Measurements from ENCODE around the gene TMEM127. TPM values are rescaled to one million over a fixed set of nuclear protein-coding genes. Genes with fewer than 3 reads are reported as not detected.
A peak's percentile ranks its signal among the peaks of the same experiment; 100 is the strongest.

TMEM127 gene
- total and polyA plus RNA-seq, 7 donors, result 18.1 to 39.9 (median 26.1) TPM

- peak; percentile 12 to 38 (median 26) for ATAC-seq
- Histone ChIP-seq H3K36me3 (ENCODE audit: insufficient read depth in 1 of 2, low read depth in 1 of 2) (peaks cover 8 to 50% of the 10 kb centered on the region in 2 donors), H3K27ac (peak overlapping the region; percentile 97), H3K9me3 (no peaks in the 10 kb centered on the region), H3K27me3 (ENCODE audit: insufficient read depth in 3 of 3, low read length in 2 of 3) (no peaks in the 10 kb centered on the region), H3K4me3 (peak overlapping the region; percentile 88), H3K4me1 (peaks cover 47% of the 10 kb centered on the region)
- DNase-seq, result no peak
- WGBS, 3 donors, result 0 to 1% (median 1%) methylated on average over 41 to 49 of the region's 49 CpGs
- intact Hi-C loops (cut with DNase I), result loop anchor here (5.0 to 10.0 kb wide), 5 partner anchors 37 to 271 kb away; partner anchors contain the start of genes ANKRD36C (in 1 of the 2) and DUSP2 (in 1 of the 2)
- TF ChIP-seq CTCF (IDR thresholded peaks at IDR 0.05), result no peak
Observed at GRCh38 chr2:96265349-96265839, 403 bp downstream of the TMEM127 start.

- Histone ChIP-seq H3K36me3 (ENCODE audit: insufficient read depth in 1 of 2, low read depth in 1 of 2) (peaks cover 8 to 44% of the 10 kb centered on the region in 2 donors), H3K27me3 (ENCODE audit: insufficient read depth in 3 of 3, low read length in 2 of 3) (no peaks in the 10 kb centered on the region), H3K4me1 (peaks cover 53% of the 10 kb centered on the region), H3K27ac (peak overlapping the region; percentile 97), H3K9me3 (no peaks in the 10 kb centered on the region), H3K4me3 (peak overlapping the region; percentile 88)
- intact Hi-C loops (cut with DNase I), result loop anchor here (5.0 to 10.0 kb wide), 5 partner anchors 37 to 270 kb away; partner anchors contain the start of genes ANKRD36C (in 1 of the 2) and DUSP2 (in 1 of the 2)
- 10 to 12% (median 11%) methylated on average over 31 to 33 of the region's 33 CpGs for WGBS, 3 donors
- ATAC-seq (peak in 1 of 4 donors; percentile 34), DNase-seq (peak in 1 of 2 donors; percentile 69)
- peak; percentile 32 for TF ChIP-seq CTCF (IDR thresholded peaks at IDR 0.05)
Observed at GRCh38 chr2:96264656-96265348, 995 bp downstream of the TMEM127 start.

- Histone ChIP-seq H3K27me3 (ENCODE audit: insufficient read depth in 3 of 3, low read length in 2 of 3) (no peaks in the 10 kb centered on the region), H3K4me3 (peak overlapping the region; percentile 88), H3K4me1 (peaks cover 60% of the 10 kb centered on the region), H3K36me3 (ENCODE audit: insufficient read depth in 1 of 2, low read depth in 1 of 2) (peaks cover 4 to 37% of the 10 kb centered on the region in 2 donors), H3K9me3 (no peaks in the 10 kb centered on the region), H3K27ac (peak overlapping the region; percentile 97)
- TF ChIP-seq CTCF (IDR thresholded peaks at IDR 0.05), result no peak
- 59 to 69% (median 65%) methylated on average over 4 of the region's 4 CpGs for WGBS, 3 donors
- ATAC-seq, result no peak
- intact Hi-C loops (cut with DNase I), result loop anchor here (10.0 kb wide), 3 partner anchors 119 to 269 kb away; partner anchors contain the start of genes ANKRD36C (in 1 of the 2) and DUSP2 (in 1 of the 2)
- no peak for DNase-seq
Observed at GRCh38 chr2:96264086-96264485, 1.7 kb downstream of the TMEM127 start.

GRCh38 chr2:96262306-96262705, 3.5 kb downstream of the TMEM127 start:
- TF ChIP-seq CTCF (IDR thresholded peaks at IDR 0.05), result no peak
- no peak overlapping the region for H3K4me3 ChIP-seq
- no peaks in the 10 kb centered on the region for H3K27me3 ChIP-seq (ENCODE audit: insufficient read depth in 3 of 3, low read length in 2 of 3)
- peaks cover 75% of the 10 kb centered on the region for H3K4me1 ChIP-seq
- DNase-seq, result no peak
- peaks cover 0 to 19% of the 10 kb centered on the region in 2 donors for H3K36me3 ChIP-seq (ENCODE audit: insufficient read depth in 1 of 2, low read depth in 1 of 2)
- no peak for ATAC-seq
- WGBS, 3 donors, result 77 to 88% (median 81%) methylated on average over 2 of the region's 2 CpGs
- H3K27ac ChIP-seq, result peak overlapping the region; percentile 97
- intact Hi-C loops (cut with DNase I), result loop anchor here (10.0 kb wide), 3 partner anchors 118 to 268 kb away; partner anchors contain the start of genes ANKRD36C (in 1 of the 2) and DUSP2 (in 1 of the 2)
- no peaks in the 10 kb centered on the region for H3K9me3 ChIP-seq

Measured in psoas muscle (tissue), 8 donors.